KMS-11 (cell line): ENCODE measurements around the gene SKP1.

ENCODE experiments used
- H2AFZ ChIP-seq: fragments of 200-600 bp; sonication (generic); 2 replicates; pipeline ENCODE4 v1.6.1; 2016; ENCODE audit warnings: antibody characterized with exemption, mixed run types, low read depth
- H3K27ac ChIP-seq: fragments of 200-600 bp; sonication (generic); 2 replicates; pipeline ENCODE4 v1.6.1; 2016; ENCODE audit warnings: mild to moderate bottlenecking, mixed run types
- H3K27me3 ChIP-seq: fragments of 200-600 bp; sonication (generic); 2 replicates; pipeline ENCODE4 v1.6.1; 2017; ENCODE audit warnings: mild to moderate bottlenecking, low read depth, mixed run types, moderate library complexity; ENCODE audit not compliant: insufficient read depth
- H3K36me3 ChIP-seq: fragments of 200-600 bp; sonication (generic); 2 replicates; pipeline ENCODE4 v1.6.1; 2017; ENCODE audit warnings: mild to moderate bottlenecking, mixed run types; ENCODE audit not compliant: insufficient read depth
- H3K4me1 ChIP-seq: fragments of 200-600 bp; sonication (generic); 2 replicates; pipeline ENCODE4 v1.6.1; 2016; ENCODE audit warnings: mild to moderate bottlenecking, low read depth, mixed run types; ENCODE audit not compliant: poor library complexity, severe bottlenecking
- H3K4me2 ChIP-seq: fragments of 200-600 bp; sonication (generic); 2 replicates; pipeline ENCODE4 v1.7.0; 2016; ENCODE audit warnings: mild to moderate bottlenecking, mixed run types
- H3K4me3 ChIP-seq: fragments of 200-600 bp; sonication (generic); IDR thresholded peaks from 2 replicates; pipeline ENCODE4 v1.6.1; 2017; ENCODE audit warnings: low read depth, low read length, mixed read lengths; ENCODE audit not compliant: insufficient read depth
- H3K79me2 ChIP-seq: fragments of 200-600 bp; sonication (generic); 2 replicates; pipeline ENCODE4 v1.6.1; 2016; ENCODE audit warnings: low read depth, mixed run types; ENCODE audit not compliant: insufficient read depth
- H3K9ac ChIP-seq: fragments of 200-600 bp; sonication (generic); 2 replicates; pipeline ENCODE4 v1.6.1; 2016; ENCODE audit warnings: mild to moderate bottlenecking, mixed run types
- H4K20me1 ChIP-seq: fragments of 200-600 bp; sonication (generic); 2 replicates; pipeline ENCODE4 v1.6.1; 2016; ENCODE audit warnings: mild to moderate bottlenecking, mixed run types; ENCODE audit not compliant: insufficient read depth
- CTCF ChIP-seq: fragments of 200-600 bp; sonication (generic); conservative IDR thresholded peaks from 2 replicates; pipeline ENCODE4 v1.6.1; 2017; ENCODE audit warnings: low read depth, mild to moderate bottlenecking, antibody characterized with exemption, low read length, moderate library complexity, mixed read lengths

SKP1 gene

GRCh38 chr5:134139377-134139851, 37.3 kb downstream of the SKP1 start:
- Histone ChIP-seq H3K9ac (no peak overlapping the region), H4K20me1 (peaks cover 17% of the 10 kb centered on the region), H3K4me3 (no peak overlapping the region), H2AFZ (no peak overlapping the region), H3K4me2 (no peak overlapping the region), H3K27ac (no peak overlapping the region), H3K27me3 (no peaks in the 10 kb centered on the region), H3K4me1 (peaks cover 34% of the 10 kb centered on the region), H3K79me2 (no peaks in the 10 kb centered on the region), H3K36me3 (no peaks in the 10 kb centered on the region)
- no peak for TF ChIP-seq CTCF

GRCh38 chr5:134138416-134139376, 38.1 kb downstream of the SKP1 start:
- H2AFZ ChIP-seq: no peak overlapping the region
- H3K27ac ChIP-seq: no peak overlapping the region
- no peaks in the 10 kb centered on the region for H3K36me3 ChIP-seq
- no peaks in the 10 kb centered on the region for H3K27me3 ChIP-seq
- H3K79me2 ChIP-seq: no peaks in the 10 kb centered on the region
- no peak overlapping the region for H3K9ac ChIP-seq
- peaks cover 17% of the 10 kb centered on the region for H4K20me1 ChIP-seq
- no peak for TF ChIP-seq CTCF
- H3K4me3 ChIP-seq: no peak overlapping the region
- H3K4me1 ChIP-seq: peaks cover 38% of the 10 kb centered on the region
- H3K4me2 ChIP-seq: peak overlapping the region; percentile 41; the same call in 1 of the 2 replicates

- H3K4me2 ChIP-seq: no peak overlapping the region
- H3K79me2 ChIP-seq: no peaks in the 10 kb centered on the region
- no peak overlapping the region for H3K4me3 ChIP-seq
- H3K36me3 ChIP-seq: no peaks in the 10 kb centered on the region
- H4K20me1 ChIP-seq: peaks cover 21% of the 10 kb centered on the region
- TF ChIP-seq CTCF: no peak
- no peak overlapping the region for H3K9ac ChIP-seq
- no peak overlapping the region for H3K27ac ChIP-seq
- H3K4me1 ChIP-seq: peaks cover 57% of the 10 kb centered on the region
- no peaks in the 10 kb centered on the region for H3K27me3 ChIP-seq
- no peak overlapping the region for H2AFZ ChIP-seq
Observed at GRCh38 chr5:134136771-134137170, 40.0 kb downstream of the SKP1 start.

- H3K9ac ChIP-seq: no peak overlapping the region
- peaks cover 63% of the 10 kb centered on the region for H3K4me1 ChIP-seq
- no peak overlapping the region for H3K4me2 ChIP-seq
- H2AFZ ChIP-seq: no peak overlapping the region
- no peaks in the 10 kb centered on the region for H3K79me2 ChIP-seq
- no peaks in the 10 kb centered on the region for H3K36me3 ChIP-seq
- H3K4me3 ChIP-seq: no peak overlapping the region
- no peak for TF ChIP-seq CTCF
- no peak overlapping the region for H3K27ac ChIP-seq
- H3K27me3 ChIP-seq: no peaks in the 10 kb centered on the region
- H4K20me1 ChIP-seq: peaks cover 26% of the 10 kb centered on the region
Observed at GRCh38 chr5:134136221-134136631, 40.5 kb downstream of the SKP1 start.
